ENCODE measurements around the gene FTO. TPM values are rescaled to one million over a fixed set of nuclear protein-coding genes. Genes with fewer than 3 reads are reported as not detected.

The FTO gene
- total and polyA plus RNA-seq, 2 of the 13 experiments (the other 11 are each of a cell fraction or from before 2014, with no cell fraction given) = 41.6 to 55.8 TPM

DNA sequence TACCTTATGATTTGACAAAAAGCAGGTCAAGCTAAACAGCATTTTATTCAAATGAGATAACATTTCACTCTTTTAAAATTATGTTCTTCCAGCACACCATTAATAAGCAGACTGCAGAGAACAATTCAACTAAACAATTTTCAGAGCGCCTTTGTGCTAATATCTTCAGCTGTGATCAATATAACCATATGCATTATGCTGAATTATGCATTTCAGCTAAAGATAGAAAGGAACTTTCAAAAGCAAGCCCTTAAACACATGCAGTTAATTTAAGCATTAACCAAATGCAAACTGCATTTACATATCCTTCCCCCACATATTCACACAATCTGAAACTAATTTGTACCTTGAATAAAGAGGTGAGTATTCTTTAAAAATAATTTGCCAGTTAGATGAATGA is 41.9 kb upstream of the FTO start:
- ATAC-seq = no peak
- BruUV-seq (replicated peaks) = no TSS peak
- CTCF ChIA-PET (ENCODE audit: low intra/inter-chr PET ratio, low total read pairs) = no interaction called here
- TF ChIP-seq GTF3A (CRISPR knock-in tag; conservative IDR thresholded peaks at IDR 0.05) (no peak), PRPF4 (IDR thresholded peaks at IDR 0.05; ENCODE audit: low read depth, low read length, poor library complexity, severe bottlenecking) (no peak), KAT7 (CRISPR knock-in tag; IDR thresholded peaks at IDR 0.05; ENCODE audit: borderline replicate concordance) (no peak), ZNF333 (CRISPR knock-in tag; IDR thresholded peaks at IDR 0.05; ENCODE audit: borderline replicate concordance) (no peak), JARID2 (CRISPR knock-in tag; IDR thresholded peaks at IDR 0.05; ENCODE audit: insufficient replicate concordance) (no peak), ZNF724P (CRISPR knock-in tag; IDR thresholded peaks at IDR 0.05; ENCODE audit: borderline replicate concordance) (no peak), ZNF878 (CRISPR knock-in tag; IDR thresholded peaks at IDR 0.05) (no peak), LCORL (IDR thresholded peaks at IDR 0.05) (no peak), LCORL (CRISPR knock-in tag; IDR thresholded peaks at IDR 0.05) (no peak), KLF11 (CRISPR knock-in tag; IDR thresholded peaks at IDR 0.05) (no peak), ZNF33A (CRISPR knock-in tag; IDR thresholded peaks at IDR 0.05; ENCODE audit: borderline replicate concordance) (no peak)
- TF ChIP-seq, protein P1, sequence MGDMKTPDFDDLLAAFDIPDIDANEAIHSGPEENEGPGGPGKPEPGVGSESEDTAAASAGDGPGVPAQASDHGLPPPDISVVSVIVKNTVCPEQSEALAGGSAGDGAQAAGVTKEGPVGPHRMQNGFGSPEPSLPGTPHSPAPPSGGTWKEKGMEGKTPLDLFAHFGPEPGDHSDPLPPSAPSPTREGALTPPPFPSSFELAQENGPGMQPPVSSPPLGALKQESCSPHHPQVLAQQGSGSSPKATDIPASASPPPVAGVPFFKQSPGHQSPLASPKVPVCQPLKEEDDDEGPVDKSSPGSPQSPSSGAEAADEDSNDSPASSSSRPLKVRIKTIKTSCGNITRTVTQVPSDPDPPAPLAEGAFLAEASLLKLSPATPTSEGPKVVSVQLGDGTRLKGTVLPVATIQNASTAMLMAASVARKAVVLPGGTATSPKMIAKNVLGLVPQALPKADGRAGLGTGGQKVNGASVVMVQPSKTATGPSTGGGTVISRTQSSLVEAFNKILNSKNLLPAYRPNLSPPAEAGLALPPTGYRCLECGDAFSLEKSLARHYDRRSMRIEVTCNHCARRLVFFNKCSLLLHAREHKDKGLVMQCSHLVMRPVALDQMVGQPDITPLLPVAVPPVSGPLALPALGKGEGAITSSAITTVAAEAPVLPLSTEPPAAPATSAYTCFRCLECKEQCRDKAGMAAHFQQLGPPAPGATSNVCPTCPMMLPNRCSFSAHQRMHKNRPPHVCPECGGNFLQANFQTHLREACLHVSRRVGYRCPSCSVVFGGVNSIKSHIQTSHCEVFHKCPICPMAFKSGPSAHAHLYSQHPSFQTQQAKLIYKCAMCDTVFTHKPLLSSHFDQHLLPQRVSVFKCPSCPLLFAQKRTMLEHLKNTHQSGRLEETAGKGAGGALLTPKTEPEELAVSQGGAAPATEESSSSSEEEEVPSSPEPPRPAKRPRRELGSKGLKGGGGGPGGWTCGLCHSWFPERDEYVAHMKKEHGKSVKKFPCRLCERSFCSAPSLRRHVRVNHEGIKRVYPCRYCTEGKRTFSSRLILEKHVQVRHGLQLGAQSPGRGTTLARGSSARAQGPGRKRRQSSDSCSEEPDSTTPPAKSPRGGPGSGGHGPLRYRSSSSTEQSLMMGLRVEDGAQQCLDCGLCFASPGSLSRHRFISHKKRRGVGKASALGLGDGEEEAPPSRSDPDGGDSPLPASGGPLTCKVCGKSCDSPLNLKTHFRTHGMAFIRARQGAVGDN (CRISPR knock-in tag; IDR thresholded peaks at IDR 0.05) = no peak
- TF ChIP-seq, protein P2, sequence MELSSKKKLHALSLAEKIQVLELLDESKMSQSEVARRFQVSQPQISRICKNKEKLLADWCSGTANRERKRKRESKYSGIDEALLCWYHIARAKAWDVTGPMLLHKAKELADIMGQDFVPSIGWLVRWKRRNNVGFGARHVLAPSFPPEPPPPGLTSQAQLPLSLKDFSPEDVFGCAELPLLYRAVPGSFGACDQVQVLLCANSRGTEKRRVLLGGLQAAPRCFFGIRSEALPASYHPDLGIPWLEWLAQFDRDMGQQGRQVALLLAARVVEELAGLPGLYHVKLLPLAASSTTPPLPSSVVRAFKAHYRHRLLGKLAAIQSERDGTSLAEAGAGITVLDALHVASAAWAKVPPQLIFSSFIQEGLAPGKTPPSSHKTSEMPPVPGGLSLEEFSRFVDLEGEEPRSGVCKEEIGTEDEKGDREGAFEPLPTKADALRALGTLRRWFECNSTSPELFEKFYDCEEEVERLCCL (CRISPR knock-in tag; IDR thresholded peaks at IDR 0.05; ENCODE audit: borderline replicate concordance) = no peak

More for the DNA sequence above, 41.9 kb upstream of the FTO start:
- no peak overlapping the region for H3K4me2 ChIP-seq (ENCODE audit: low read depth, low read length)
- intact Hi-C loops (cut with micrococcal nuclease; ENCODE audit: unreplicated experiment) = no loop called here
- H3K27ac ChIP-seq (ENCODE audit: extremely low read length, insufficient read depth, low read length) = no peak overlapping the region
- no peaks in the 10 kb centered on the region for H3K79me2 ChIP-seq (ENCODE audit: insufficient read depth, low read length)
- no peak for DNase-seq (ENCODE audit: low spot score)
- FAIRE-seq = no peak
- no peak overlapping the region for H3K9ac ChIP-seq (ENCODE audit: insufficient read depth, low read depth, low read length)
- in situ Hi-C loops (cut with HindIII; ENCODE audit: extremely low pct_ligation_motif_present, low pct_unique_long_range_greater_than_20kb) = no loop called here
- H3K9me3 ChIP-seq (ENCODE audit: low read length) = no peaks in the 10 kb centered on the region
- H3K27me3 ChIP-seq (ENCODE audit: control insufficient read depth in 1 of 2, insufficient read depth in 2 of 2, low read length in 2 of 2) = no peaks in the 10 kb centered on the region
- no peaks in the 10 kb centered on the region for H3K36me3 ChIP-seq (replicated peaks in 1 of 2; ENCODE audit: control insufficient read depth in 1 of 2, insufficient read depth in 2 of 2, low read length in 2 of 2)
- H4K20me1 ChIP-seq (ENCODE audit: insufficient read depth, low read length) = no peaks in the 10 kb centered on the region
- H3K4me3 ChIP-seq (replicated peaks in 1 of 3; ENCODE audit: insufficient read depth in 1 of 3, low read depth in 2 of 3, low read length in 3 of 3) = no peak overlapping the region
- H3K4me1 ChIP-seq (ENCODE audit: insufficient read depth, low read length) = peaks cover 3% of the 10 kb centered on the region
- POLR2A ChIA-PET = no interaction called here
- WGBS (ENCODE audit: low lambda C conversion rate) = 94% methylated on average over 1 of the region's 1 CpG
- no peak overlapping the region for H2AFZ ChIP-seq (ENCODE audit: low read length)
